Measurements from ENCODE around the gene AAR2.

Gene AAR2

DNA sequence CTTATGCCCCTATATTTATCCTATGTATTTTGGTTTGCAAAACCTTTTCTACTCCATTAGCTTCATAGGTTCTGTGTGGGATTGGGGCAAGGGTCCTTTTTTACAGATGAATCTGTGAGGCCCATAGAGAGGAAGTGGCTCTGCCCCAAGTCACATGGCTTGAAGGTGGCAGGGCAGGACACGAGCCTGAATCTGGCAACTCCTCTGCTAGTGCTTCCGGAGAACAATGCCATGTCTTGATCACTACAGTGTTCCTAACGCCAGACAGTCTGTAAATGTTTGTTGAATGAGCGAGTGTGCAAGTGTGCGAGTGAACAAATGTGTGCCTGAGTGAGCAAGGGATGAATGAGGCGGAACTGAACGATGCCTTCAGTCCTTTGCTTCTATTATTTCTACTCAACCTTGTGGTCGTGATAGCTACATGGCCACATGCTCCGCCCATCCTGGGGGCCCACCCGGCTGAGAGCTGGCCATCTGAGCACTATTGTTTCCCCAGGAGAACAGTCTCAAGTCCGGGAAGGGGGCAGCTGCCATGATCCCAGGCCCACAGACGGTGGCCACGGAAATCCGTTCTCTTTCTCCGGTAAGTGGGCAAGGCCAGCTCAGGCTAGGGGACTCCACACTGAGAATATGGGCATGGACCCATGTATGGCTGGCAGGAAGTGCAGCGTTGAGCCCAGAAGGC lies 17.8 kb upstream of the AAR2 start:
- no peak for FAIRE-seq
- DNase-seq (ENCODE audit: low spot score): no peak

DNA sequence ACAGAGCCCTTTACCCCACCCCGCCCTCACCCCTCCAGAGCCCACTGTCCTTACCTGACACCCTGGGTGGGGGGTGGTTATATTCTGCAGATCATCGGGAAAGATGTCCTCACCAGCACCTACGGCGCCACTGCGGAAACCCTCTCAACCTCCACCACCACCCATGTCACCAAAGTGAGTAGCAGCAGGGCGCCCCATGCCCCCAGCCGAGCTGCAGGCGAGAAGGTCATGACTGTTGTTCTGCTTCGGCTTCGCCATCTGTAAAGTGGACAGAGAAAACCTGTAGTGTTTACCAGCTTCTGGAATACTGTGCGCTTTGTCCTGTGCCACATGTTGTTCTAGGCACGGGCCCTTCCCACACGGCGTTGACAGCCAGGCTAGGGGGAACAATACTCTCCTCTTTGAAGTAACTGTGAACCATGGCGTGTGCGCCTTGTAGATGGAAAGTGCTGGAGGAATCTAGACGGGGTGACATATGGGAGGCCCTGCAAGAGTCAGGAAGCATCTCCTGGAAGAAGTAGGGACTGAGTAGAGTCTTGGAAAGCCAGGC lies 16.5 kb upstream of the AAR2 start:
- FAIRE-seq: no peak
- no peak for DNase-seq (ENCODE audit: low spot score)

DNA sequence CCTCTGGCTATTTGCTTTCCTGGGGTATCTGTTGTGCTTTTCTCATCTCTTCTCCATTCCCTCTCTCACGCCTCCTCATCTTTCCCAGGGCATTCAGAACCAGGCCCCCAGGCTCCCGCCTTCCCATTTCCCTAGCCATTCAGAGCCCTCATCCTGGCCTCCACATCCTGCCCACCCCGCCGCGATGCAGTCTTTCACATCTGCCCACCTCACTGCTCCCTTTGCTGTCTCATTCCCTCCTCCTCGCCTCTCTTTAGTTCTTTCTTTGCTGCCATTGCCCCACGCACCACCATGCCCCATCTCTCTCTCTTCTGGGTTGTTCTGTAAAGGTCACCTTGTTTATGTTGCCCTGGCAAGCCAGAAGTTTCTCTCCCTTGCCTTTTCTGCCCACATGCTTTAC lies 10.6 kb upstream of the AAR2 start:
- DNase-seq (ENCODE audit: low spot score) (no peak), FAIRE-seq (no peak)

DNA sequence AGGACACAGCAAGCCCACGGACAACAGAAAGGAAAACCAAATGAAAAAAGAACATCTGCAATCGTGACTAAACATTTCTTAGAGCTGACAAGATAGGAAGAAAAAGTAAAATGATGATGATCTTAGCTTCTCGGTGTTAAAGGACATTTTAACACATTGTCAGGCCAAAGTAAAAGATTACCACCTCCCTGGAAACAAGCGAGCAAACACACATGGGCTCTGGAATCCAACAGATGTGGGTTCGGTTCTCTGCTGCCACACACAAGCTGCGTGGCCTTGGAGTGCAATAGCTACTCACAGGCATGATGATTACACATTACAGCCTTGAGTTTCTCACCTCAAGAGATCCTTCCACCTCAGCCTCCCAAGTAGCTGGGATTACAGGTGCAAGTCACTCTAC lies 7.5 kb upstream of the AAR2 start:
- FAIRE-seq: no peak
- no peak for DNase-seq (ENCODE audit: low spot score)

DNA sequence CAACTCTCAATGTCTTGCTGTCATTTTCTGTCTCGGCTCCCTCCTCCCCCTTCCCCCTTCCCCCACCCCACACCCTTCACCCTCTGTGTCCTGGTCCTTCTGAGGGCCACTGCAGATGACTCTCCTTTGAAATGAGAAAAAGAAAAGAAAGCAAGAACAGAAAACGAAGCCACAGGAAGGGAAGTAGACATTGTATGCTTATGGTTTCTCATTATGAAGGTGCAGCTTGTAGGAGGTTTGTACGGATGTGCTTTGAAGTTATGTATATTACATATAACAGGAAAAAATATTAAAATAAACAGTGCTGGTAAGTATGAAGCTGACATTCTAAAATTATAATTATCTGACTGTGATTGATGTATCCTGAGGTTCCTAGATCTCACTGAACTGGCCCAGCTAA lies 6.3 kb upstream of the AAR2 start:
- no peak for FAIRE-seq
- DNase-seq (ENCODE audit: low spot score): no peak

DNA sequence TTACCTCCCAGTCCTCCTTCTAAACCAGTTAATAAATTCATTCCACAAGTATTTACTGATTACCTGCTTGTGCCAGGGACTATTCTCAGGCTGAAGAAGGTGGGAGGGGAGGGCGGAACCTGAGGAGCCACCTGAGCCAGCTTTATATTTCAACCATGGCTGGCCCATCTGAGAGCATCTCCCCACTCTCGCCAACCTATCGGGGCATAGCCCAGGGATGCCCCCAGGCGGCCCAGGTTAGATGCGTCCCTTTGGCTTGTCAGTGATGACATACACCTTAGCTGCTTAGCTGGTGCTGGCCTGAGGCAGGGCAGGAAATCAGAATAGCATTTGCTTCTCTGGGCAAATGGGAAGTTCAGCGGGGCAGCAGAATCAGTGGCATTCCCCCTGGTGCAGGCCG lies 4.9 kb upstream of the AAR2 start:
- FAIRE-seq (no peak), DNase-seq (ENCODE audit: low spot score) (no peak)

DNA sequence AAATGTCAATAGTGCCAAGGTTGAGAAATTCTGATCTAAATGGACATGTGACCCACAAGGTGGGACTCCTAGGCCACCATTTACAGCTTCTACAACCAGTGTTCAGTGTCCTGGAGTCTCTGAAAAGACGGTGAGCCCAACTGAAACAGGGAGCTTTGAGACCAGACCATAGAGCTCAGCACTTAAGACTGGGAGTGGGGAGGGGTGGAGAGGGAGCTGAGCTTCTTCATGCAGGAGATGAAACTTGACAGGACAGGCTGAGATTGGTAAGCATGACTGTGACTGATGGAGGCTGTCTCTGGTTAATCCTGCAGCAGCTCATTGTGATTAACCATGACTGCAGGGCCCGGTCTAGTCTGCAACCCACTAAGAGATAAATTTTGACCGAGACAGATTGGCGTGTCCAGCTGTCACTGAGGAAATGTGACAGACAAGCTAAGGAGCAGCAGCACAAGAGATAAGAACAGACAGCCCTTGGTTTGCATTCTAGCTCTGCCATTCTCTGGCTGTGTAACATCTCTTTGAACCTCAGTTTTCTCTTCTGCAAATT lies 1.4 kb upstream of the AAR2 start:
- DNase-seq (ENCODE audit: low spot score) (no peak), FAIRE-seq (no peak)

DNA sequence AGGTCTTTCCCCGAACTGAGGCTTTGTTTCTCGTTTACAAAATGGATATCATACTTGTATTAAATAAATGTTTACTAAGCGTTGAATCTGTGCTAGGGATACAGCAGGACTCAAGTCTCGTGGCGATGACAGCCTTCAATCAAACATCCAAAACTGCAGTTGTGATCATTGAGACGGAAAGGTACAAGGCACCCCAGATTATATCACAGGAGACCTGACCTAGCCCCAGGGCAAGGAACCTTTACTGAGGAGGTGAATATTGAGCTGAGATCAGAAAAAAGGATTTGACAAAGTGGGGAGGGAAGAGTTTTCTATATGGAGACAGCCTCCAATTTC lies 476 bp downstream of the AAR2 start:
- no peak for DNase-seq (ENCODE audit: low spot score)
- no peak for FAIRE-seq

DNA sequence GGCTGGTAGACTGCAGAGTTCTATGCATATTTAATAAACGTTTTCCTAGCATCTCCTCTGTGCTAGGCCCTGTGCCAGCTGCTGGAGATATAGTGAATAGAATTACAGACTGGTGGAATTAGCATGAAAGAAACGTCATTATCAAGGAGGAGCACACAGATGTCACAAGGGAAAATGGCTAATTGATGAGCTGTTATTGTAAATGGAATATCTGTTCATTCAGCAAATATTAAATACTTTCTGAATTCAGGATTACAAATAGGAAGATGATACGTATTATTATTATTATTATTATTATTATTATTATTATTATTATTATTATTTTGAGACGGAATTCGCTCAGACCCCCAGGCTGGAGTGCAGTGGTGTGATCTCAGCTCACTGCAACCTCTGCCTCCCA lies 1.2 kb downstream of the AAR2 start:
- DNase-seq (ENCODE audit: low spot score) (no peak), FAIRE-seq (no peak)

DNA sequence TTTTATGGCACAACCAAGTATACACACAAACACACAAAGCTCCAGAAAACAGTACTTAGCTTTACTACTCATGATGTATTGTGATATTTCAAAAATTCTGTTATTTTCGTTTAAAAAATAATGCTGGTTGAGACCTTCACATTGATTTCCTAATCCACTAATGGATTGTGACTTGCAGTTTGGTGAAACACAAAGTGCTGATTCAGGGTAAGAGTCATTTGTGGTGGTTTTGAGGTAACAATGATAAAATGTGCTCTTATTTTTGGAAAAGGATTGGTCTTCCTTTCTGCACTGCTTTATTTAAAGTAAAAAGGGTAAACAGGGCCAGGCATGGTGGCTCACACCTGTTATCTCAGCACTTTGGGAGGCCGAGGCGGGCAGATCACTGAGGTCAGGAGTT lies 1.9 kb downstream of the AAR2 start:
- DNase-seq (ENCODE audit: low spot score) (no peak), FAIRE-seq (no peak)

DNA sequence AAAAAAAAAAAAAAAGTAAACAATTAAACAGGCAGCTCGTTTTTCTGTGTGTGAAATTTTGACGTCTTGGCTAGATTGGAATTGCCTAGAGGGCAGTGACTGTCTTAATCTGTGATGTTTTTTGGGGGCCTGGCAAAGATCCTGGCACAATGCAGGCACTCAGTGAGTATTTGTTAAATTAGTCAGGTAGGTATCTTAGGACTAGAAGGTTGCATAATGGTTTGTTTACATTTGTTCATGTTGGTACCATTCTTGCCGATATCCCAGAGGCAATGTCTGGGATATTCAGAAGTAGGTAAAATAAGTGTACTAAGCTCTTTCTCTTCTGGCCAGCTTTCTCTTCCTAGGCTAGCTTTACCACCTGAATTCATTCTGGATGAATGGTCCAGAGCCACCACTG lies 2.5 kb downstream of the AAR2 start:
- DNase-seq (ENCODE audit: low spot score): no peak
- FAIRE-seq: no peak

DNA sequence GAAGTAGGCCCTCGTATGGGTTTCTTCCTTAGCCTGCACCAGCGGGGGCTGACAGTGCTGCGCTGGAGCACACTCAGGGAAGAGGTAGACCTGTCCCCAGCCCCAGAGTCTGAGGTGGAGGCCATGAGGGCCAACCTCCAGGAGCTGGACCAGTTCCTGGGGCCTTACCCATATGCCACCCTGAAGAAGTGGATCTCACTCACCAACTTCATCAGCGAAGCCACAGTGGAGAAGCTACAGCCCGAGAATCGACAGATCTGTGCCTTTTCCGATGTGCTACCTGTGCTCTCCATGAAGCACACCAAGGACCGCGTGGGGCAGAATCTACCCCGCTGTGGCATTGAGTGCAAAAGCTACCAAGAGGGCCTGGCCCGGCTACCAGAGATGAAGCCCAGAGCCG lies 3.8 kb downstream of the AAR2 start:
- no peak for FAIRE-seq
- no peak for DNase-seq (ENCODE audit: low spot score)

DNA sequence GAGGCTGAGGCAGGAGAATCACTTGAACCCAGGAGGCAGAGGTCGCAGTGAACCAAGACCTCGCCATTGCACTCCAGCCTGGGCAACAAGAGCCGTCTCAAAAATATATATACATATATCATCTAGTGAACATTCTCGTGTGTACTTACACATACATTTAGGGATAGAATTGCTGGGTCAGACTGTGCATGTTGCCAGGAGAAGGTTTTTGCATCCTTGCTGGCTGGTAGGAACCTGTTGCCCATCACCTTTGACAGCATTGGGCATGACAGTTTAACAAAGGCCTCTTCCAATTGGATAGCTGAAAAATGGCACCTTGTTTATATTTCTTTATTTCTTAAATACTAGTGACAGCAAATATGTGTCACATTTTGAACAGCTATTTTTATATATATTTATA lies 5.4 kb downstream of the AAR2 start:
- FAIRE-seq (no peak), DNase-seq (ENCODE audit: low spot score) (no peak)

DNA sequence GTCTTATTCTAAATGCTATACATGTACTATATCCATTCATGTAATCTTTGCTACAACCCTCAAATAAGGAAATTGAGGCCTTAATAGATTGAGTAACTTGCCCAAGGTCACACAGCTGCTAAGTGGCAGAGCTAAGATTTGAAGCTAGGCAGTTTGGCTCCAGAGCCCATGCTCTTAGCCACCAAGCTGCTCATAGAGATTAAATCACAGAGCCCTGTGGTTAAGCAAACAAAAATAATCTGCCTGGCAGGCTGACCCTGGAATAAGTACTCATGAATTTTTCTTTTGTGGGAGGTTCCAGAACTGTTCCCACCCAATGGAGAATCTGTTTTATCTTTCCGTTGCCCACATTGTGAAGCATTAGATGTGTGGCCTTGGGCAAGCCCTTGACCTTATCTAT lies 7.4 kb downstream of the AAR2 start:
- FAIRE-seq: no peak
- no peak for DNase-seq (ENCODE audit: low spot score)

DNA sequence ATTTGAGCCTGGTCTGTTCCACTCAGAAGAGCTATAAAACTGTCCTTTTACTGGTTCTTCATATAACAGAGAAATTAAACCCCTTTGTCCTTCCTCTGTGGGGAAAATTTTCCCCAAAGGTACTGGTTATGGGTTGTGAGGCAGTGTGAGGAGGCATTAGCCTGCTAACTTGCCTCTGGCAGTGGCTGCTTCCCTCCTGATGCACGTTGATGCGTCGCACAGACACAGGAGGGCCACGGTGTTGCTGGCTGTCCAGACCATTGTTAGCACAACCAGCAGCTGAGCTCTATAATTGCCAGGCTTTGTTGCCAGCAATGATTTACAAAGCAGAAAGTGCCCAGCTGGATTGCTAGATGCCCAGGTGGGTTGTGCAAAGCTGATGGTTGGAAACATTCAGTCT lies 10.1 kb downstream of the AAR2 start:
- FAIRE-seq (no peak), DNase-seq (ENCODE audit: low spot score) (no peak)

DNA sequence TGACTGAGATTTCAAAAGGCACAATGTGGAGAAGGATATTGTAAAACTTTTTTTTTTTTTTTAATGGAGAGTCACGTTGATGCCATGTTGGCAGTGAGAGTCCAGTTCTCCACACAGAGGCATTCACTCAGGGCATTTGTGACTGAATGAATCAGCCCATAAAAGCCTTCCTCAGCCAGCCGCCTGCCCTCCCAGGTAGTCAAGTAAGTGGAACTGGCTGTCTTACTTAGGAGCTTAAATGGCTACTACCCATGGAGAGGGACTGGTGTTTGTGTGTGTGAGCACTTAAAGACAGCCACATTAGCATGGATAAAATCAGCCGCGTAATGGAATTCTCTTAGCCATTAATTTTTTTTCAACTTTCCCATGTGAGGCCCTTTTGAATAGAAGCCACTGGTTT lies 12.6 kb downstream of the AAR2 start:
- DNase-seq (ENCODE audit: low spot score) (no peak), FAIRE-seq (no peak)

DNA sequence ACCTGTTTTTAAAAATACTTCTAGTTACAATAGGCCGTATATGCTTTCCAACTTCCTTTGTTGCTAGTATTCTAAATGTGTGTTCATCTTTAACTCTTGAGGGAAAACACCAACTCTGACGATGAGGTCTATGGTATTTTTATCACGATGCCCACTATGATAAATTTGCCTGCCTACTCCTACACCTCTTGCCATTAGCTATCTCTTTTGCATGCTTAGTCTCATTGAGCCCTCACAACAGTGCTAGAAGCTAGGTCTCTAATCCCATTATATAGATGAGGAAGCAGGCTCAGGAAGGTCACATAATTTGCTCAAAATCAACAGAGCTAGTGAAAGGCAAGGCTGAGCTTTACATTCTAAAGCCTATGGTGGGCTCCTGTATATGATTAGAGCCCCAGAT lies 13.2 kb downstream of the AAR2 start:
- DNase-seq (ENCODE audit: low spot score) (no peak), FAIRE-seq (no peak)

DNA sequence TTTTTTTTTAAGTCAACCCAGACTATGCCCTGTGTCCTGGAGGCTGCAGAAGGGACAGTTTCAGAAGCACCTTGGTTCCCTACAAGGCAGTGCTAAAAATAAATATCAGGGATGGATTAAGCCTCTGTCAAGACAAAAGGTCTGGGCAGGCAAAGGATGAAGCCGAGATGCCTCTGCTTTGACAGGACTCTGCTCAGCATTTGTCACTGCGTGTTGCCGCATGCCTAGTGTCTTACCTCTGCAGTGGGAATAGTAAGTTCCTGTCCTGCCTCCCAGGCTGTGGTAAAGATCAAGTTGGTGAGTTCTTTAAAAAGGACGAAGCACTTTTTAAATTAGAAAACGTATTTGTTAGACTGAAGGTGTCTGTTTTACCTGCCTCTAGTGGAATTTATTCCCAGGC lies 15.1 kb downstream of the AAR2 start:
- DNase-seq (ENCODE audit: low spot score): no peak
- FAIRE-seq: no peak

DNA sequence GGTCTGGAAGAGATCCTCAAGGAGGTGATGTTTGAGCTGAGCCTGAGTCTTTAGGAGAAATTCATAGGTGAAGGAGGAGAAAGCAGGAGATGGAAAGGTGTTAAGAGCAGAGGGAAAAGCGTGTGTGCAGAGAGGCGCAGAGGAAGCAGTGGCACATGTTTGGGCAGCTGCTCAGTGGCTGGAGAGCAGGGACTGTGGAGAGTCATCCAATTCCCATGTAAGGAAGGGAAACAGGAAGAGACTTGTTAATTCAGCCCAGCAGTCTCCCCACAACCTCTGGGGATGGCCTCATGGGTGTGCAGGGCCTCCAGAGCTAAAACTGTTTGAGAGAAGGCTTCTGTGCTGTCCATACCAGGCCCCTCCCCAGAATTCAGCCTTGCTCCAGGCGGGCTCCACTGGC lies 16.2 kb downstream of the AAR2 start:
- DNase-seq (ENCODE audit: low spot score) (no peak), FAIRE-seq (no peak)

DNA sequence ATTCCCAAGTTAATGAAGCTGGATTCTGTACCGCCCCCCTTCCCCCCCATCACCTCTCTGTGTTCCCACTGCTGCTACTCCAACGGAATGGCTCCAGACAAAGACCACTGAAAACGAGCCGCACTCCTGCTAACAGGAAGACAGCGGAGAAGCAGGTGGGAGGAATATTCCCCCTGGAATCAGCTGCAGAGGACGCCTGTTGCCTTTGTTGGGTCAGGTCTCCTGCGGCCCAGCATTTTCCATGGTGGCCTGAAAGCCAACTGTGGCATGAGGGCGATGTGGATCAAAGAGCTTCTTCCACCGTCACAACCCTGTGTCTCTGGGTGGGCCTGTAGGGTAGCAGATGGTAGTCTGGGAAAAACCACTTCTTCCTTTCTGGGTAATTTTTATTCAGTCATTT lies 16.8 kb downstream of the AAR2 start:
- DNase-seq (ENCODE audit: low spot score) (no peak), FAIRE-seq (no peak)

DNA sequence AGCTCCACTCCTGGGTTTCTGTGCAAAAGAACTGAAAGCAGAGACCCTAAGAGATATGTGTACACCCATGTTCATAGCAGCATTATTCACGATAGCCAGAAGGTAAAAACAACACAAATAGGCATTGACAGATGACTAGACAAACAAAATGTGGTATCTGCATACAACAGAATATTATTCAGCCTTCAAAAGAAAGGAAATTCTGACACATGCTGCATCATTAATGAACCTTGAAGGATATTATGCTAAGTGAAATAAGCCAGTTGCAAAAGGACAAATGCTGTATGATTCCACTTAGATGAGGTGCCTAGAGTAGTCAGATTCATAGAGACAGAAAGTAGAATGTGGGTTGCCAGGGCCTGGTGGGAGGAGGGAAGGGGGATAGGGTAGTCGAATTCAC lies 17.8 kb downstream of the AAR2 start:
- DNase-seq (ENCODE audit: low spot score): no peak
- peak; percentile 72 for FAIRE-seq

DNA sequence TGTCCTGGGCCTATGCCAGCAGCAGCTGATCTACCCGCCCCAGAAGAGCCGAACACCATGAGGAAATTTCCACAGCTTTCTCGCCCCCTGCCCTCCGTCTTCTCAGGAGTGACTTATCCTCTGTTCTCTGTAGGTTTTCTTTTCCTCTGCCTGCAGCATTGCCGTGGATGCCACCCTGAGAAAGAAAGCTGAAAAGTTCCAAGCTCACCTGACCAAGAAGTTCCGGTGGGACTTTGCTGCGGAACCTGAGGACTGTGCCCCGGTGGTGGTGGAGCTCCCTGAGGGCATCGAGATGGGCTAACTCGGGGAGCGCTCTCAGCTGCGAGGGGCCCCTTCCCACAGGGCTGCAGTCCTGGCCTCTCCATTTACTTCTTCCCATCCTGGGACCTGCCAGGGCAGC lies 19.2 kb downstream of the AAR2 start:
- FAIRE-seq (no peak), DNase-seq (ENCODE audit: low spot score) (no peak)

DNA sequence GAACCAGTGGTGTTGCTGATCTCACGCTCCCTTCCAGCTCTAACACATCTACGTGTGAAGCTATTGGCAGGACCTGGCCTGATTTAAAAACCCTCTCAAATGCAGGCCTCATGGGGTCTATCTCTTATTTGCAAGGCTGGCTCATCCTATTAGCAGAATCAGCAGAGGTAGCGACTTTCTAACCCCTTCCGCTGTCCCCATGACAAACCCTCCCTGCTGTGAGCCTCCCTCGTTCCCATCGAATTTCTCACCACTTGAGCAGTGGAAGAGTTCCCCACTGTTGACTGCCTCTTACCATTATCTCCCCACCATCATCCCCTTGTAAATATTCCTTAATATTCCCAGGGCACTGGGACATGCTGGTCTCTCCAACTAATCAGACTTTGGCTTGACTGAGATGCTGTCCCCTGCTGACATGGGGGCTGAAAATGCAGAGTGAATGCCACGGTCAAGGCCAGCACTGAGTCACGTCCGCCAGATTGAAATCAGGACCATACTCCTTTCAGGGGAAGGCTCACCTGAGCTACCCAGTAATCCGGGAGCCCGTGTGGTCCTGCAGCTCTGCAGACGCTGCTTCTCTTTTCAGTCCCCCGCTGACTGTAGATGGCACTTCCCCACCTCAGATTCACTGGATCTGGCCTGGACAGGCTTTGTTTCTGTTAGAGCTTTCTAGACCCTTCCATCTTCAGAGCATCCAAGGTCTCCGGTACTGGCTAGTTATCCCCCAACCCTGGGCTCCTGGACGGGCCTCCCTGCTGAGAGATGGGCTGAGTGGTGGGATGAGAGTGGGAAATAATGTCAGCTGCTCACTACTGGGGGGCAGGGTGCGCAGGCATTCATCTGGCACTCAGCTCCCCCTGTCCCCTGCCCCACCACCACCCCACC lies 23.1 kb downstream of the AAR2 start:
- FAIRE-seq: no peak
- no peak for DNase-seq (ENCODE audit: low spot score)
